ENCODE results near the gene CD300LF. TPM values are rescaled to one million over a fixed set of nuclear protein-coding genes. Genes with fewer than 3 reads are reported as not detected.

The CD300LF gene
- total and polyA plus RNA-seq, 7 donors: 0.27 to 8.3 (median 3.3) TPM; not detected in 3

GRCh38 chr17:74757502-74757901 lies 44.8 kb upstream of the CD300LF start:
- Histone ChIP-seq H3K9me3 (no peaks in the 10 kb centered on the region), H3K27me3 (no peaks in the 10 kb centered on the region), H3K36me3 (no peaks in the 10 kb centered on the region), H3K4me1 (peaks cover 0 to 23% (median 19%) of the 10 kb centered on the region in 4 donors), H3K4me3 (no peak overlapping the region), H3K27ac (peak overlapping the region in 2 of 4 donors; percentile 20 to 39)
- DNase-seq: no peak
- TF ChIP-seq EP300 (IDR thresholded peaks at IDR 0.05): no peak
- no peak for TF ChIP-seq POLR2AphosphoS5 (IDR thresholded peaks at IDR 0.05)
- no peak for TF ChIP-seq POLR2A (IDR thresholded peaks at IDR 0.05)
- intact Hi-C loops (cut with DNase I): no loop called here
- WGBS, 2 donors: 40 to 58% methylated on average over 3 of the region's 3 CpGs

GRCh38 chr17:74756891-74757290 lies 44.2 kb upstream of the CD300LF start:
- intact Hi-C loops (cut with DNase I): no loop called here
- TF ChIP-seq POLR2A (IDR thresholded peaks at IDR 0.05): no peak
- no peak for TF ChIP-seq CTCF (IDR thresholded peaks at IDR 0.05)
- TF ChIP-seq POLR2AphosphoS5 (IDR thresholded peaks at IDR 0.05): no peak
- TF ChIP-seq EP300 (IDR thresholded peaks at IDR 0.05): no peak
- DNase-seq: no peak
- Histone ChIP-seq H3K27me3 (no peaks in the 10 kb centered on the region), H3K36me3 (no peaks in the 10 kb centered on the region), H3K9me3 (no peaks in the 10 kb centered on the region), H3K27ac (no peak overlapping the region), H3K4me3 (no peak overlapping the region), H3K4me1 (peaks cover 0 to 23% (median 19%) of the 10 kb centered on the region in 4 donors)
- WGBS, 2 donors: 70 to 71% methylated on average over 3 of the region's 3 CpGs

- Histone ChIP-seq H3K36me3 (no peaks in the 10 kb centered on the region), H3K27me3 (no peaks in the 10 kb centered on the region), H3K9me3 (no peaks in the 10 kb centered on the region), H3K27ac (no peak overlapping the region), H3K4me1 (peaks cover 0 to 23% (median 19%) of the 10 kb centered on the region in 4 donors), H3K4me3 (no peak overlapping the region)
- DNase-seq: no peak
- intact Hi-C loops (cut with DNase I): no loop called here
- TF ChIP-seq POLR2A (IDR thresholded peaks at IDR 0.05): no peak
- no peak for TF ChIP-seq POLR2AphosphoS5 (IDR thresholded peaks at IDR 0.05)
- 90 to 93% methylated on average over 8 of the region's 8 CpGs for WGBS, 2 donors
Observed at GRCh38 chr17:74755533-74755932, 42.8 kb upstream of the CD300LF start.

DNA sequence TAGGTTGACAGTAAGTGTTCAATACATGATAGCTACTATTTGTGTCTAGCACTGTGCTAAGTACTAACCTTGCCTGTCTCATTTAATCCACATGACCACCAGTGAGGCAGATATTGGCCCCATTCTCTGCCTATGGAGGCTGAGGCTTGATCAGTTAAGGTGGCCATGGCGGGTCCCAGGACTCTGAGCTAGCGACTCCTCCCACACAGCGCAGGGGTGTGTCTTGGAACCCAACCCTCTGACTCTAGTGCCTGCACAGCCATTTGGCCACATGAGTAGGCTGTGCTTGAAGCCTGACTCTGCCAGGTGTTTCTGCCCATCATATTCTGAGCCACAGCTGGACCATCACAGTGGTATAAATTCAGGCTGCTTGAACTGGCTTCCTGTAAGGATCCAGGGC lies 42.1 kb upstream of the CD300LF start:
- no peak for TF ChIP-seq CTCF (IDR thresholded peaks at IDR 0.05)
- no peak for TF ChIP-seq POLR2AphosphoS5 (IDR thresholded peaks at IDR 0.05)
- TF ChIP-seq POLR2A (IDR thresholded peaks at IDR 0.05): no peak
- no peak for TF ChIP-seq EP300 (IDR thresholded peaks at IDR 0.05)
- Histone ChIP-seq H3K4me1 (peaks cover 0 to 26% (median 22%) of the 10 kb centered on the region in 4 donors), H3K27me3 (no peaks in the 10 kb centered on the region), H3K27ac (no peak overlapping the region), H3K4me3 (no peak overlapping the region), H3K9me3 (no peaks in the 10 kb centered on the region), H3K36me3 (no peaks in the 10 kb centered on the region)
- intact Hi-C loops (cut with DNase I): no loop called here
- 93 to 97% methylated on average over 3 of the region's 3 CpGs for WGBS, 2 donors
- DNase-seq: no peak

DNA sequence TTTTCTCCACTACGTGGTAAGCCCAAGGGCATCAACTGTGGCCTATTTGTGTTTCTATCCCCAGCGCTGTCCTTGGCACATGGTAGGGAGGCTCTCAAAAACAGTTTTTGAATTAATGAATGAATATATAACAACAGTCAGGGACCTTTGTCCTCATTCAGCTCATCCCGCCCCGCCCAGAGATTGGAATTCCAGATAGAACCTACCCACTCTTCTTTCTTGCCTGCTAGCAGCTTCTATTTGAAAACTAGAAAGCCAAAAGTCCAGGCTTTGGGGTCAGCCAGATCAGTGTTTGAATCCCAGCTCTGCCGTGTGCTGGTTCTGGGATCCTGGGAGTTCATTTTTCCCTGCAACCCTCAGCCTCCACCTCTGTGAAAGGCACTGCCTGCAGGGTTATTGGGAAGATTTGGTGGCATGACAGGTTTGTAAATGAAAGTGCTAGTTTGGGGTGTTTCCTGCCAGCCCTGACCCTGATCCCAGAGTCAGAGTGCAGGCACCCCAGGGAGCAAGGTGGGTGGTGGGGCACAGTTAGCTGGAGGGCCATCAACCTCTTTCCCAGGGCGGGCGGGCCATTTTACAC lies 40.2 kb upstream of the CD300LF start:
- no peak for TF ChIP-seq POLR2A (IDR thresholded peaks at IDR 0.05)
- no peak for TF ChIP-seq CTCF (IDR thresholded peaks at IDR 0.05)
- no peak for TF ChIP-seq EP300 (IDR thresholded peaks at IDR 0.05)
- no peak for TF ChIP-seq POLR2AphosphoS5 (IDR thresholded peaks at IDR 0.05)
- DNase-seq: no peak
- Histone ChIP-seq H3K4me3 (no peak overlapping the region), H3K36me3 (no peaks in the 10 kb centered on the region), H3K27ac (no peak overlapping the region), H3K27me3 (peaks cover 0 to 7% (median 0%) of the 10 kb centered on the region in 3 donors), H3K9me3 (no peaks in the 10 kb centered on the region), H3K4me1 (peaks cover 0 to 31% (median 18%) of the 10 kb centered on the region in 4 donors)
- intact Hi-C loops (cut with DNase I): no loop called here
- 92 to 95% methylated on average over 7 of the region's 7 CpGs for WGBS, 2 donors

GRCh38 chr17:74752415-74752814 lies 39.7 kb upstream of the CD300LF start:
- no peaks in the 10 kb centered on the region for H3K9me3 ChIP-seq
- peaks cover 0 to 30% (median 18%) of the 10 kb centered on the region in 4 donors for H3K4me1 ChIP-seq
- TF ChIP-seq POLR2A (IDR thresholded peaks at IDR 0.05) (no peak), EP300 (IDR thresholded peaks at IDR 0.05) (no peak), CTCF (IDR thresholded peaks at IDR 0.05) (no peak), POLR2AphosphoS5 (IDR thresholded peaks at IDR 0.05) (no peak)
- no peak for DNase-seq
- H3K27me3 ChIP-seq: peaks cover 0 to 7% (median 0%) of the 10 kb centered on the region in 3 donors
- intact Hi-C loops (cut with DNase I): no loop called here
- no peak overlapping the region for H3K27ac ChIP-seq
- 92 to 93% methylated on average over 9 of the region's 9 CpGs for WGBS, 2 donors
- no peaks in the 10 kb centered on the region for H3K36me3 ChIP-seq
- no peak overlapping the region for H3K4me3 ChIP-seq
